MM.1S (cell line): ENCODE measurements around the gene GALNS.

Source experiments
- DNase-seq: peaks from one replicate; pipeline ENCODE4 v3.0.0-alpha.2; 2015
- H2AFZ ChIP-seq: fragments of 300-600 bp; sonication (generic); 2 replicates; pipeline ENCODE4 v1.6.0; 2016; ENCODE audit warnings: antibody characterized with exemption, low read length
- H3F3A ChIP-seq: fragments of 300-600 bp; sonication (generic); 2 replicates; pipeline ENCODE4 v1.6.1; 2016; ENCODE audit warnings: mild to moderate bottlenecking, antibody characterized with exemption, low read length, moderate library complexity, mixed read lengths; ENCODE audit not compliant: insufficient read depth
- H3K27ac ChIP-seq: fragments of 300-600 bp; sonication (generic); 2 replicates; pipeline ENCODE4 v1.5.1; 2016; ENCODE audit warnings: mild to moderate bottlenecking, low read length
- H3K27me3 ChIP-seq: fragments of 300-600 bp; sonication (generic); replicated peaks from 2 replicates; pipeline ENCODE4 v1.6.0; 2016; ENCODE audit warnings: low read length; ENCODE audit not compliant: insufficient read depth
- H3K36me3 ChIP-seq: fragments of 300-600 bp; sonication (generic); replicated peaks from 2 replicates; pipeline ENCODE4 v1.6.1; 2016; ENCODE audit warnings: mild to moderate bottlenecking, low read length, mixed read lengths; ENCODE audit not compliant: insufficient read depth
- H3K4me1 ChIP-seq: fragments of 300-600 bp; sonication (generic); 2 replicates; pipeline ENCODE4 v1.6.1; 2016; ENCODE audit warnings: low read length, mixed read lengths
- H3K4me2 ChIP-seq: fragments of 300-600 bp; sonication (generic); 2 replicates; pipeline ENCODE4 v1.6.0; 2016; ENCODE audit warnings: low read depth, low read length
- H3K4me3 ChIP-seq: fragments of 300-600 bp; sonication (generic); 2 replicates; pipeline ENCODE4 v1.5.1; 2016; ENCODE audit warnings: low read length, mixed read lengths
- H3K79me2 ChIP-seq: fragments of 300-600 bp; sonication (generic); 2 replicates; pipeline ENCODE4 v1.6.1; 2016; ENCODE audit warnings: mixed run types, low read length, mixed read lengths
- H3K9ac ChIP-seq: fragments of 300-600 bp; sonication (generic); 2 replicates; pipeline ENCODE4 v1.6.1; 2016; ENCODE audit warnings: low read length, mixed read lengths
- H3K9me2 ChIP-seq: fragments of 300-600 bp; sonication (generic); replicated peaks from 2 replicates; pipeline ENCODE4 v1.6.1; 2016; ENCODE audit warnings: mild to moderate bottlenecking, low read length, mixed read lengths; ENCODE audit not compliant: insufficient read depth
- H3K9me3 ChIP-seq: fragments of 300-600 bp; sonication (generic); replicated peaks from 2 replicates; pipeline ENCODE4 v1.6.1; 2016; ENCODE audit warnings: mild to moderate bottlenecking, low read length, mixed read lengths; ENCODE audit not compliant: insufficient read depth
- H4K20me1 ChIP-seq: fragments of 300-600 bp; sonication (generic); 2 replicates; pipeline ENCODE4 v1.6.1; 2016; ENCODE audit warnings: mild to moderate bottlenecking, low read length, moderate library complexity, mixed read lengths; ENCODE audit not compliant: insufficient read depth
- EZH2 ChIP-seq: fragments of 300-600 bp; sonication (generic); optimal IDR thresholded peaks from 2 replicates; pipeline ENCODE3; 2017; ENCODE audit warnings: low read depth, mild to moderate bottlenecking, antibody characterized with exemption, low read length, mixed read lengths
- EZH2phosphoT487 ChIP-seq: fragments of 300-600 bp; sonication (generic); IDR thresholded peaks from 2 replicates; pipeline ENCODE4 v1.6.1; 2018; ENCODE audit warnings: antibody characterized with exemption, low read length
- TF ChIP-seq, protein P1 (sequence below): fragments of 300-600 bp; sonication (generic); IDR thresholded peaks from 2 replicates; pipeline ENCODE4 v1.5.1; 2016; ENCODE audit warnings: antibody characterized with exemption, low read length, mixed read lengths

The GALNS gene

DNA sequence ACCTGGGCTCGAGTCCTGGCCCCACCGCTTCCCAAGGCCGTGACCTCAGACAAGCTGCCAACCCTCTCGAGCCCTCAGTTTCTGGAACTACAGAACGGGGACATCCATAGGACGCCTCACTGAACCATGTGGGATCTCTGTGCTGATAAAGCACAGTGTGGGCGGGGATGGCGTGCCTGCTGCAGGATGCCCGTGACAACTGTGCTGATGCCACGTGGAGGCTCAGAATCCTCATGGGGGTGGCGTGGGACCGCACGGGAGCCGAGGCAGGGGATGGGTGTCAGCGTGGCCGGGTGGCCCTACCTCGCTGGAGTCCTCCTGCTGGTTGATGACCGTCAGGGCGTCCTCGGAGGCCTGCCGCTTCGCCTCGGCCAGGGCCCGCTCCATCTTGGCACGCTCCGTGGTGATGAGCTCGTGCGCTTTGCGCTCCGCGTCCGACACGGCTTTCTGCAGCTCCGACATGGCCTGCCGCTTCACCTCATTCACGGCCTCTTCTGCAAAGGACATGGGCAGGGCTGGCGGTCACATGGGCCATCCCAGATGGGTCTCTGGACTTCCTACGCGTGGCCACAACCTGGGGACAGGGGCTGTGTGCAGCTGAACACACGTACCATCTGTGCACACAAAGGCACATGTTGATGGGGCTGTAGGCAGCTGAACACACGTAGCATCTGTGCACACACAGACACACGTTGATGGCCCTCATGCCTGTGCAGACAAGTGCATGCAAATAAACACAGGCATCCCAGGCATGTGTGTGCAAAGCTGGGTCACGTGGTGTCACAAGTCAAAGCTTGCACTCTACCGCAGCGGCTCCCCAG is 22.4 kb upstream of the GALNS start:
- H3F3A ChIP-seq = no peaks in the 10 kb centered on the region
- H3K9me2 ChIP-seq = no peaks in the 10 kb centered on the region
- no peaks in the 10 kb centered on the region for H3K36me3 ChIP-seq
- H4K20me1 ChIP-seq = no peaks in the 10 kb centered on the region
- no peaks in the 10 kb centered on the region for H3K27me3 ChIP-seq
- H3K9ac ChIP-seq = no peak overlapping the region
- H3K4me1 ChIP-seq = no peaks in the 10 kb centered on the region
- H3K4me2 ChIP-seq = no peak overlapping the region
- TF ChIP-seq, protein P1, sequence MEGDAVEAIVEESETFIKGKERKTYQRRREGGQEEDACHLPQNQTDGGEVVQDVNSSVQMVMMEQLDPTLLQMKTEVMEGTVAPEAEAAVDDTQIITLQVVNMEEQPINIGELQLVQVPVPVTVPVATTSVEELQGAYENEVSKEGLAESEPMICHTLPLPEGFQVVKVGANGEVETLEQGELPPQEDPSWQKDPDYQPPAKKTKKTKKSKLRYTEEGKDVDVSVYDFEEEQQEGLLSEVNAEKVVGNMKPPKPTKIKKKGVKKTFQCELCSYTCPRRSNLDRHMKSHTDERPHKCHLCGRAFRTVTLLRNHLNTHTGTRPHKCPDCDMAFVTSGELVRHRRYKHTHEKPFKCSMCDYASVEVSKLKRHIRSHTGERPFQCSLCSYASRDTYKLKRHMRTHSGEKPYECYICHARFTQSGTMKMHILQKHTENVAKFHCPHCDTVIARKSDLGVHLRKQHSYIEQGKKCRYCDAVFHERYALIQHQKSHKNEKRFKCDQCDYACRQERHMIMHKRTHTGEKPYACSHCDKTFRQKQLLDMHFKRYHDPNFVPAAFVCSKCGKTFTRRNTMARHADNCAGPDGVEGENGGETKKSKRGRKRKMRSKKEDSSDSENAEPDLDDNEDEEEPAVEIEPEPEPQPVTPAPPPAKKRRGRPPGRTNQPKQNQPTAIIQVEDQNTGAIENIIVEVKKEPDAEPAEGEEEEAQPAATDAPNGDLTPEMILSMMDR = no peak
- TF ChIP-seq EZH2phosphoT487 = no peak
- TF ChIP-seq EZH2 = no peak
- no peak overlapping the region for H2AFZ ChIP-seq
- H3K4me3 ChIP-seq = no peak overlapping the region
- DNase-seq = no peak
- H3K79me2 ChIP-seq = no peaks in the 10 kb centered on the region
- H3K27ac ChIP-seq = no peak overlapping the region
- H3K9me3 ChIP-seq = no peaks in the 10 kb centered on the region

DNA sequence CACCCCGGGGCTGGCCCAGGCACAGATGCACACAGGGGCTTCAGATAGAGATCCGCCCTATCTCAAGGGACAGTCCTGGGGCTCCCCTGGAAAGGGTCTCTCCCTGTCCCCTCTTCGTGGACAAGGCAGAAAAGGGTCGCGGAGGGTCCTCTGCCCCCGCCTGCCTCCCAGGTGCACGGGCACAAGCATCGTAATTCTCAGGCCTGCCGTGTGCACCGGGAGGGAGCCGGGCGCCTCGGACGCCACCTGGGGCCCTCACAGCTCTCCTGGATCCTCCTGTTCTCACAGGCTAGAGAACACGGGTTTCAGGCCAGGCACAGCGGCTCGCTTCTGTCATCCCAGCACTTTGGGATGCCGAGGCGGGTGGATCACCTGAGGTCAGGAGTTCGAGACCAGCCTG is 21.6 kb upstream of the GALNS start:
- Histone ChIP-seq H3K9me2 (no peaks in the 10 kb centered on the region), H3K27me3 (no peaks in the 10 kb centered on the region), H3K9ac (no peak overlapping the region), H3K36me3 (no peaks in the 10 kb centered on the region), H3K27ac (no peak overlapping the region), H2AFZ (no peak overlapping the region), H3K4me1 (no peaks in the 10 kb centered on the region), H4K20me1 (no peaks in the 10 kb centered on the region), H3K79me2 (no peaks in the 10 kb centered on the region), H3K4me2 (no peak overlapping the region), H3F3A (no peaks in the 10 kb centered on the region), H3K4me3 (no peak overlapping the region), H3K9me3 (no peaks in the 10 kb centered on the region)
- TF ChIP-seq, protein P1 = no peak
- TF ChIP-seq EZH2phosphoT487 (no peak), EZH2 (no peak)
- DNase-seq = no peak

DNA sequence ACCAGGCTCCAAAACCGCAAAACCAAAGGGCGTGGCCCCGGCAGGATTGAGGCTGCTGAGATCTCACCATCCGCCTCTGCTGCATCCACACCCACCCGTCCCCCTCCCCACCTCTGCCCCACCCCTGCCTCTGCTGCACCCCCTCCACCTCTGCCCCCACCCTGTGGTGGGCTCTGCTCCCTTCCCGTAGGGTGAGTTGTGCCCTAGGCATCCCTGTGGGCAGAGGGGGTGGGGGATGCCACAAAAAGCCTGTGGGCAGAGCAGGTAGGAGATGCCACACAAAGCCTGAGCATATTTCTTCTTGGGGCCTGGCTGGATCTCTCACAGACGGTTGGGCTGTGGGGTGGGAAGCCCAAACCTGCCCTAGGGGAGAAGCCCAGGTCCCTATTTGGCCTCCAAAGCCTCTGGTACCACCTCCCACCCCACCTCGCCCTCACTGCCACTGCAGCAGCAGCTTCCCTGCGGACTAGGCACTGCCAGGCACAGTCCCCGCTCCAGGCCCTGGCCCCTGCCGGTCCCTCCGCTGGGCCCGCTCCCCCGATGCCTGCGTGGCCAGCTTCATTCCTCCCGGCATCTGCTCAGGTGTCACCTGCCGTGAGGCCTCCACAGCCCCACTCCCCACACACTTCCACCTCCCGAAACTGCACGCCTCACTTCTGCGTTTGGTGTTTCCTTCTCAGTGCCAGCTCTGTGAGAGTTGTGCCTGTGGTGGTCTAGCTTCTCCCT is 21.0 kb upstream of the GALNS start:
- no peaks in the 10 kb centered on the region for H3F3A ChIP-seq
- H3K9ac ChIP-seq = no peak overlapping the region
- H4K20me1 ChIP-seq = no peaks in the 10 kb centered on the region
- H3K4me2 ChIP-seq = no peak overlapping the region
- no peaks in the 10 kb centered on the region for H3K79me2 ChIP-seq
- no peaks in the 10 kb centered on the region for H3K4me1 ChIP-seq
- no peak for DNase-seq
- H3K27me3 ChIP-seq = no peaks in the 10 kb centered on the region
- TF ChIP-seq EZH2 (no peak), EZH2phosphoT487 (no peak)
- TF ChIP-seq, protein P1 = no peak
- H3K9me3 ChIP-seq = no peaks in the 10 kb centered on the region
- H2AFZ ChIP-seq = no peak overlapping the region
- no peak overlapping the region for H3K4me3 ChIP-seq
- no peaks in the 10 kb centered on the region for H3K36me3 ChIP-seq
- no peaks in the 10 kb centered on the region for H3K9me2 ChIP-seq
- H3K27ac ChIP-seq = no peak overlapping the region
